Upper lobe of left lung (tissue), 4 donors: ENCODE results near the gene SAMSN1.

ENCODE experiments used
- POLR2A ChIP-seq, 4 donors: fragments of 450-650 bp; IDR thresholded peaks; one replicate each; pipeline ENCODE4 v1.5.1; 2016 to 2017; ENCODE audit warnings: antibody characterized with exemption in 4 of 4, mild to moderate bottlenecking in 2 of 4
- POLR2AphosphoS5 ChIP-seq, 2 donors: sonication (generic); formaldehyde crosslinking; IDR thresholded peaks; one replicate each; pipeline ENCODE4 v1.5.1; 2017; ENCODE audit warnings: antibody characterized with exemption in 2 of 2
- TF ChIP-seq, protein P1 (sequence below), 6 experiments: fragments of 450-650 bp in 4 of 6; fragments of 200-600 bp in 2 of 6; sonication (generic) in 2 of 6; IDR thresholded peaks; one replicate each; pipeline ENCODE4 v1.5.1; 2016 to 2019; ENCODE audit warnings: antibody characterized with exemption in 6 of 6

DNA sequence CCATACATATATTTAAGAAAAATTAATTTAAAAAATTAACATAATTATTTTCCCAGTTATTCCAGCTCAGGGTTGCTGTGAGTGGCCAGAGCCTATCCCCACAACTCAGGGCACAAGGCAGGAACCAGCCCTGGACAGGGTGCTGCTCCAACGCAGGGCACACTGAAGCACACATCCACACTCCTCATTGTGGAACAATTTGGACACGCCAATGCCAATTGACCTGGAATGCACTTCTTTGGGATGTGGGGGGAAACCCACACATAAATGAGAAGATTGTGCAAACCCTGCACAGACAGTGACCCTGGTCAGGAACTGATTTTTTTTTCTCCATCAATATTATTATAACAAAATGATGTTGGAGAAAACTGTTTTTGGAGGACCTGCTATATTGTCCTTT is 23.4 kb downstream of the SAMSN1 start:
- TF ChIP-seq, protein P1, sequence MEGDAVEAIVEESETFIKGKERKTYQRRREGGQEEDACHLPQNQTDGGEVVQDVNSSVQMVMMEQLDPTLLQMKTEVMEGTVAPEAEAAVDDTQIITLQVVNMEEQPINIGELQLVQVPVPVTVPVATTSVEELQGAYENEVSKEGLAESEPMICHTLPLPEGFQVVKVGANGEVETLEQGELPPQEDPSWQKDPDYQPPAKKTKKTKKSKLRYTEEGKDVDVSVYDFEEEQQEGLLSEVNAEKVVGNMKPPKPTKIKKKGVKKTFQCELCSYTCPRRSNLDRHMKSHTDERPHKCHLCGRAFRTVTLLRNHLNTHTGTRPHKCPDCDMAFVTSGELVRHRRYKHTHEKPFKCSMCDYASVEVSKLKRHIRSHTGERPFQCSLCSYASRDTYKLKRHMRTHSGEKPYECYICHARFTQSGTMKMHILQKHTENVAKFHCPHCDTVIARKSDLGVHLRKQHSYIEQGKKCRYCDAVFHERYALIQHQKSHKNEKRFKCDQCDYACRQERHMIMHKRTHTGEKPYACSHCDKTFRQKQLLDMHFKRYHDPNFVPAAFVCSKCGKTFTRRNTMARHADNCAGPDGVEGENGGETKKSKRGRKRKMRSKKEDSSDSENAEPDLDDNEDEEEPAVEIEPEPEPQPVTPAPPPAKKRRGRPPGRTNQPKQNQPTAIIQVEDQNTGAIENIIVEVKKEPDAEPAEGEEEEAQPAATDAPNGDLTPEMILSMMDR (IDR thresholded peaks at IDR 0.05): no peak
- TF ChIP-seq POLR2AphosphoS5 (IDR thresholded peaks at IDR 0.05) (no peak), POLR2A (IDR thresholded peaks at IDR 0.05) (no peak)
